HS-5 (cell line): Measurements from ENCODE around the gene BOLA3.
"Not testable (repeated sequence)": the region's sequence is repeated elsewhere in the genome, so short reads cannot be mapped to it uniquely, and the experiment has no call there.

ENCODE experiments used
- DNase-seq: peaks from one replicate; pipeline ENCODE4 v3.0.0-alpha.2; 2012; ENCODE audit warnings: low read depth

Gene BOLA3

DNA sequence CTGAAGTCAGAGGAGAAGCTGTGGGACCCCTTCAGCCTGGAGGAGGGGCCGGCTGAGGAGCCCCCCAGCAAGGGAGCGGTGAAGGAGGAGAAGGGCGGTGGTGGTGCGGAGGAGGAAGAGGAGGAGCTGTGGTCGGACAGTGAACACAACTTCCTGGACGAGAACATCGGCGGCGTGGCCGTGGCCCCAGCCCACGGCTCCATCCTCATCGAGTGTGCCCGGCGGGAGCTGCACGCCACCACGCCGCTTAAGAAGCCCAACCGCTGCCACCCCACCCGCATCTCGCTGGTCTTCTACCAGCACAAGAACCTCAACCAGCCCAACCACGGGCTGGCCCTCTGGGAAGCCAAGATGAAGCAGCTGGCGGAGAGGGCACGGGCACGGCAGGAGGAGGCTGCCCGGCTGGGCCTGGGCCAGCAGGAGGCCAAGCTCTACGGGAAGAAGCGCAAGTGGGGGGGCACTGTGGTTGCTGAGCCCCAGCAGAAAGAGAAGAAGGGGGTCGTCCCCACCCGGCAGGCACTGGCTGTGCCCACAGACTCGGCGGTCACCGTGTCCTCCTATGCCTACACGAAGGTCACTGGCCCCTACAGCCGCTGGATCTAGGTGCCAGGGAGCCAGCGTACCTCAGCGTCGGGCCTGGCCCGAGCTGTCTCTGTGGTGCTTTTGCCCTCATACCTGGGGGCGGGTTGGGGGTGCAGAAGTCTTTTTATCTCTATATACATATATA lies 46.0 kb downstream of the BOLA3 start:
- no peak for DNase-seq

DNA sequence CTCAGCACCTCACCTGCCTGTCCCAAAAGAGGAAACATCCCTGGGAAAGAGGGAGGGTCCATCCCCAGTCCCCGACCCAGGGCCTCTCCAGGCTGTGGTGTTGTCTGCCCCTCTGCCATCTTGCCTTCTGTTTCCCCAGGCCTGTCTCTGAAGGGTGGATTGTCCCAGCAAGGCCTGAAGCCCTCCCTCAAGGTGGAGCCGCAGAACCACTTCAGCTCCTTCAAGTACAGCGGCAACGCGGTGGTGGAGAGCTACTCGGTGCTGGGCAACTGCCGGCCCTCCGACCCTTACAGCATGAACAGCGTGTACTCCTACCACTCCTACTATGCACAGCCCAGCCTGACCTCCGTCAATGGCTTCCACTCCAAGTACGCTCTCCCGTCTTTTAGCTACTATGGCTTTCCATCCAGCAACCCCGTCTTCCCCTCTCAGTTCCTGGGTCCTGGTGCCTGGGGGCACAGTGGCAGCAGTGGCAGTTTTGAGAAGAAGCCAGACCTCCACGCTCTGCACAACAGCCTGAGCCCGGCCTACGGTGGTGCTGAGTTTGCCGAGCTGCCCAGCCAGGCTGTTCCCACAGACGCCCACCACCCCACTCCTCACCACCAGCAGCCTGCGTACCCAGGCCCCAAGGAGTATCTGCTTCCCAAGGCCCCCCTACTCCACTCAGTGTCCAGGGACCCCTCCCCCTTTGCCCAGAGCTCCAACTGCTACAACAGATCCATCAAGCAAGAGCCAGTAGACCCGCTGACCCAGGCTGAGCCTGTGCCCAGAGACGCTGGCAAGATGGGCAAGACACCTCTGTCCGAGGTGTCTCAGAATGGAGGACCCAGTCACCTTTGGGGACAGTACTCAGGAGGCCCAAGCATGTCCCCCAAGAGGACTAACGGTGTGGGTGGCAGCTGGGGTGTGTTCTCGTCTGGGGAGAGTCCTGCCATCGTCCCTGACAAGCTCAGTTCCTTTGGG lies 47.2 kb downstream of the BOLA3 start:
- DNase-seq, result no peak

DNA sequence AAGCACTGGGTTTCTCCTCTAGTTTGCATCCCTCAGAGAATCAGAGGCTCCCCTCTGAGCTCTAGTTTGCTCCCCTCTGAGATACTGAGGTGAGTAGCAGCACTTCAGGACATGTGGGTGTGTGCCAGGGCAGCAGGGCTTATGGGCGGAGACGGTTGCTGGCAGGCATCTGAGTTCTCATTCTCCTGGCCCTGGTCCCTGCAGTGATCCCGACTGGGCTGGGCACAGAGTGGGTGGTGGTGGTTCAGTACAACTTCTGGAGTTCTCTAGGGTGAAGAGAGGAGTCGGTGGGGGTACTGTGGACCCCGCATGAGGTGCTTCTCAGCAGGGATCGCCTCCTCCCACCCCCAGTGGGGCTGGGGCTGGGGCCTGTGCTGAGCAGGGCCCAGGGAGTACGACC lies 47.9 kb downstream of the BOLA3 start:
- no peak for DNase-seq

DNA sequence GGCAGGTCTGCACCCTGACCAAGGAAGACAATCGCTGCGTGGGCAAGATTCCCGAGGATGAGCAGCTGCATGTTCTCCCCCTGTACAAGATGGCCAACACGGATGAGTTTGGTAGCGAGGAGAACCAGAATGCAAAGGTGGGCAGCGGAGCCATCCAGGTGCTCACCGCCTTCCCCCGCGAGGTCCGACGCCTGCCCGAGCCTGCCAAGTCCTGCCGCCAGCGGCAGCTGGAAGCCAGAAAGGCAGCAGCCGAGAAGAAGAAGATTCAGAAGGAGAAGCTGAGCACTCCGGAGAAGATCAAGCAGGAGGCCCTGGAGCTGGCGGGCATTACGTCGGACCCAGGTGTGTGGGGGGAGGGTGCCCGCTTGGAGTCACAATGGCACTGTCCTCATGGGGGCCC lies 48.4 kb downstream of the BOLA3 start:
- DNase-seq, result no peak

DNA sequence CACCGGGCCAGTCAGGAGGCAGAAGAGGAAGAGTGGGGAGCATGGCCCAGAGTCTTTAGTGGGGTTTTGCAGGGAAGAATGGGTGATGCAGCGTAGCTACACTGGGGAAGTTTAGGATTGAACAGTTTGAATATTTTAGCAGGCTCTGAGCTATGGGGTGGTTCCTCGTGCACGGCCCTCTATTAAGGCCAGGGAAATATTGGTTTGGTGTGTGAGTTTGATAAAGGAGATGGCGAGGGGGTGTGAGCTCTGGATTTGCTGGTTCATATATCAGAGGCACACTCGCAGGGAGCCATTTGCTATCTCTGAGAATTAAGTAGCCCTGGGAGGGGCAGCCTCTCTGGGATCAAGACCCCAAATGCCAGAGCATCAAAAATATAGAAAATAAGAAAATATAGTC lies 50.1 kb downstream of the BOLA3 start:
- DNase-seq, result no peak

DNA sequence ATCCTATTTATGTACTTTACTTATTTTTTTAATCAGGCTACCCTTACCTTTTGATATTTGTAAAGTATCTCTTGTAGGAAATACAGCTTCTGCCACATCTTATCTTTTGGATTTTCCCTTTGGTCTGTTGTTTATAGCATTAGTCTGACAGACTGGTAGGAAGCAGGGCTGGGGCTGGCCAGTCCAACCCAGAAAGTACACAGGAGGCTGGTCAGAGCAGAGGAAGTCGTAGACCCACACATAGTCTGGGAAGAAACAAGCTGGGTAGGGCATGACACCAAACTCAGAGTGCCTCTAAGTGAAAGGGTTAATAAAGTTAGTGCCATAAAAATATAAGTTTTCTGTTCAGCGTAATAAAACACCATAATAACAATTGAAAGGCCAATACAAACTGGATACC lies 51.7 kb downstream of the BOLA3 start:
- DNase-seq, result no peak

DNA sequence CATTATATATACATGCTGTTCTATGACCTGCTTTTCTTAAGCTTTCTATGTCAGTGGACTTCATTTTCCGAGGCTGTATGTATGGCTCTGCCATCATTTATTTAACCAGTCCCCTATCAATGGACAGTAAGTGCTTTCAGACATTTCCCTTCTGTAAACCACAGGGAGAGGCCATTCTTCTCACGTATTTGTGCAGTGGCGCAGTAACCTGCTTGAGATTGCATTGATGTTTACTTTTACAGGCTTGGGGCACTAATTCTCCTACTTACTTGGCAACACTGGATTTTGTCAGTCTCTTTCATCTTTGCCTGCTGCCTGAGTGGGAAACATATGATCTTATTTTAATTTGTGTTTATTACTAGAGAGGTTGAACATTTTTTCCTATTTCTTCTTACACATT lies 52.1 kb downstream of the BOLA3 start:
- DNase-seq, result no peak

DNA sequence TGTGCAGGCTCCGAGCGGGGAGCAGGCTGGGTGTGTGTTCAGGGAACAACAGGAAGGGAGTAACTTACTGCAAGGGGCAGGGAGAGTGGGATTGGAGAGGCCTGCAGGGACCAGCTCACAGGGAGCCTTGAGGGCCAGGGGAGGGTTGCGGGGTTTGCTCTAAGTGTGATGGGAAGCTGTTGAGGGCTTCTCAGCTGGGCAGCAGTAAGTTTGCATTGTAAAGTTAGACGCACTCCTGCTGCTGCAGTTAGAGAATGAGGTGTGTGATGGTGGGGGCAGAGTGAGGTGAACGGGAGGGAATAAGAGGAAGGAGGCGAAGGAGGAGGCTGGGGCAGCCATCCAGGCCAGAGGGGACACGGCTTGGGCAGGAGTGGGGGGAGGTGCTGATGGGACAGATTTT lies 53.4 kb downstream of the BOLA3 start:
- DNase-seq, result no peak

DNA sequence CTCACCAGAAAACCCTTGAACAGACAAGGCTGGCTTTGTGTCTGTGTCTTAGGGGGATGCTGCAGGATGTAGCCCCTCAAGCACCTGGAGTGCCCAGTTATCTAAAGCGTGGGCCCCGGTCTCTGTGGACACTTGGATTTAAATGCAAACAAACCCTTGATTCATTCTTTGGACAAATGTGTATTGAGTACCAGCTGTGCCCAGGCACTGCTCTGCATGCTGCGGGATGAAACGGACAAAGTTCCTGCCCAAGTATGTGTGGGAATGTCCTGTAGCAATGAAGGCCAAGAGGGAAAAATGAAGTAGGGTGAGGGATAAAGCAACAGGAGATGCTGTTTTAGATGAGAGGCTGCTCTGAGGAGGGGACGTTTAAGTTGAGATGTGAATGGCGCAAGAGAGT lies 53.9 kb downstream of the BOLA3 start:
- no peak for DNase-seq

DNA sequence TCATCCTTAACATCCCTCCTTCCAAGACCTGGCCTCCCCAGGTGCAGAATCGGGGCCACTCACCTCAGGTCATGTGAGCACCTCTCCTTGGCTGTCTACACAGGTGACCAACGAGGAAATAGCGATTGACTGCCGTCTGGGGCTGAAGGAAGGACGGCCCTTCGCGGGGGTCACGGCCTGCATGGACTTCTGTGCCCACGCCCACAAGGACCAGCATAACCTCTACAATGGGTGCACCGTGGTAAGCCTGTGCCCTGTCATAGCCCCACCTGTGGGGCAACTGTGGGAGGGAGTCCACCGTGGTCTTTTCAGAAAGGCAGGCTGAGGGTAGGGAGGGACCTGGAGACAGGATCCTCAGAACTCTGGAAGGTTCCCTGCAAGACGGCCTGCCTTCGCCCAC lies 54.3 kb downstream of the BOLA3 start:
- no peak for DNase-seq

DNA sequence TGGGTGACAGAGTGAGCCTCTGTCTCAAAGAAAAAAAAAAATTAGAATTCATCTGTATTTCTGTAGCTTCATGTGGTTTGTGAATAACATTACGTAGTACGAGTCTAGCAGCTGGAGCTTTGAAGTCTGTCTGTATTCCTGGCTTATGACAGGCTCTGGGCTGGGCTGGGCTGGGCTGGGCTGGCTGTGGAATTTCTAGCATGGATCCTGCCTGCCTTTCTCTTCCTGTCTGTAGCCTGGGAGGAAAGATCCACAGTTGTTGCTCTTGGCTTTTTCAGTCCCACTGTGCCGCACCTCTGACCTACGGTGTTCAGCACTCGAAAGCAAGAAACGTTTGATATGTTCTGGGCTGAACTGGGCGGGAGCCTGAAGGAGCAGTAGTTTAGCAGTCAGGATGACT lies 55.4 kb downstream of the BOLA3 start:
- no peak for DNase-seq

DNA sequence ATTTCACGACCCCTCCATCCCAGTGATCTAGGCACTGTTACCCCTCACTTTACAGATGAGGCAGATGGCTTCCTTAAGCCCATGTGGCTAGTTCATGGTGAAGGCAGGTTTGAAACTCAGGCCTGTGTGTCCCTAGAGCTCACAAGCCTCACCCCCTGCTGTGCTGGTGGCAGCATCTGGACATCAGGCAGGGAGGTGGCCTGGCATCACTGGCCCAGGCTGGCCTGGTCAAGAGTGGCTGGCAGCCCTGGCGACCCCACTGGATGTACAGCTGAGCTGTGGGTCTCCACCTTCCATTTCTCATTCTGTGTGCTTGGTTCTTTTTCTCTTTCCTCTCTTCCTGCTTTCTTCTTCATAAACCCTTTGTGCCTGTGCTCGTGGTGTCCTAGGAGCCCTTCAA lies 56.3 kb downstream of the BOLA3 start:
- DNase-seq, result no peak

DNA sequence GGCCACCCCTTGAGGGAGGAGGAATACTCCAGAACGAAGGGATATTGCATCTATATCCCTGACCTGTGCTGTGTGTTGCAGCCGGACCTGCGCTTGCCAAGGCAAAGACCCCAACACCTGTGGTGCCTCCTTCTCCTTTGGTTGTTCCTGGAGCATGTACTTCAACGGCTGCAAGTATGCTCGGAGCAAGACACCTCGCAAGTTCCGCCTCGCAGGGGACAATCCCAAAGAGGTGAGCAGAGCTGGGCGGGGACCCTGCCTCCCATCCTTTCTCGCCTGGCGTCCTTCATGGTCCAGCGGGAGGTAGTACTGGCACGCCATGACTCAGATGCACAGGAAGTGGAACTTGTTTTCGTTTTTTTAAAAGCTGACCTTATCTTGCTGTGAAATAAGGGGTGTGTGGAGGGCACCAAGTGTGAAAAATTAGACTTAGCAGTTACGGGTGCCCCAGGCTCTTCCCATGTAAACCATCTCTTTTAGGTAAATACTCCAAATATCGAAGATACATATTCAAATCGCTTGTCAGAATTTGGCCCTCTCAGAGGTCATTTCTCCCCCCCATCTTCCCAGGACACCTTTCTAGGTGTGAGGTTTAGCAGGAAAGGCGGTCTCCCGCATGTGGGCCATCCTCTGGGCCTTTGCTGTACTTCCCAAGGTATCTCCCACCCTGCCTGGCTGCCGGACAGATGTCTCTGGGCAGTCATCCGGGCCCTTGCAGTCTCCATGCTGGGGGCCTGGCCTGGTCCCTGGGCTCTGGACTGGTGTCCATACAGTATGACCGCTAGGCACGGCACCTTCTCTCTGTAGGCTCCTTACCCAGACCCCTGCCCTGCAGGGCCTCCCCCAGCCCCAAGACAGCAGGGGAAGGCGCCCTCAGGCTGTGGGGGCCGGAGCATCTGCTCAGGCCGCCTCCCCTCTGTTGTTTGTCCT lies 57.6 kb downstream of the BOLA3 start:
- DNase-seq, result no peak

DNA sequence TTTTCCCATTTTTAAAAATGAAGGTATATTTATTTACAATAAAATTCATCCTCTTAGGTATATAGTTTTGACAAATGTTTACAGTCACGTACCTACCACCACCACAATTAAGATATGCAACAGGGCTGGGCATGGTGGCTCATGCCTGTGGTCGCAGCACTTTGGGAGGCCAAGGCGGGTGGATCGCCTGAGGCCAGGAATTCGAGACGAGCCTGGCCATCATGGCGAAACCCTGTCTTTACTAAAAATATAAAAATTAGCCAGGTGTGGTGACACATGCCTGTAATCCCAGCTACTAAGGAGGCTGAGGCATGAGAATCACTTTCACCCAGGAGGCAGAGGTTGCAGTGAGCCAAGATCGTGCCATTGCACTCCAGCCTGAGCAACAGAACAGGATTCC lies 59.0 kb downstream of the BOLA3 start:
- not testable (repeated sequence) for DNase-seq

DNA sequence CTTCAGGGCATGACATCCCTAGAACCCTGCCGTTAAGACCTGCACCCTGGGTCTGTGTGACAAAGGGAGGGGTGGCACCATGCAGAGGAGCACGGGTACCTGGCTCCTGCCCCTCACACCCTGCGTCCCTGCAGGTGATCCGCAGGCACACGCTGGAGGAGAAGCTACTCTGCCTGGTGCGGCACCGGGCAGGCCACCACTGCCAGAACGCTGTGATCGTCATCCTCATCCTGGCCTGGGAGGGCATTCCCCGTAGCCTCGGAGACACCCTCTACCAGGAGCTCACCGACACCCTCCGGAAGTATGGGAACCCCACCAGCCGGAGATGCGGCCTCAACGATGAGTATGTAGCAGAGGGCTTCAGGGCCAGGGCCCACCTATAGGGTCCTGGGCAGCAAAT lies 60.0 kb downstream of the BOLA3 start:
- no peak for DNase-seq

DNA sequence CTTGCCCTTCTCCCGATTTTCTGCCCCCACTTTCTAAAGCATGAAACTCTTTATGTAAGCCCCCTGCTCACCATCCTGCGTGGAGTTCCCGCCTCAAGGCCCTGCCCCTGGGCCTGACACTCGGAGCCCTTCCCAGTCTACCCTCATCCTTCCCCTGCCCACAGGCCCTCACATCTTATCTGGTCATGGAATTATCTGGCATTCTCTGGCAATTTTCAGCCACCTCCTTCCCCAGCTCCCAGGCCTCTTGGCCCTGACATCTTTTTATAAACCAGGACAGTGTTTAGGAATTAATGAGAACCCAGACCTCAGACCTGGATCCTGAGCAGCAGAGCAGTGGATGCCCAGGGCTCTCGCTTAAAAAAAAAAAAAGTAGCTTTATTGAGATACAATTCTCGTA lies 61.7 kb downstream of the BOLA3 start:
- DNase-seq, result no peak
